Bronchial epithelial cell (primary cell): ENCODE data around the gene ARL15. TPM values are rescaled to one million over a fixed set of nuclear protein-coding genes. Genes with fewer than 3 reads are reported as not detected.
"Not testable (repeated sequence)": the region's sequence is repeated elsewhere in the genome, so short reads cannot be mapped to it uniquely, and the experiment has no call there.

Source experiments
- DNase-seq: peaks from one replicate; pipeline ENCODE4 v3.0.0-alpha.2; 2010; ENCODE audit warnings: low read depth
- FAIRE-seq: peaks from 2 replicates; lab custom pipeline; 2011; peaks lifted over from hg19 to GRCh38; lab: Jason Lieb, UNC
- H3K27me3 ChIP-seq: 2 replicates; pipeline ENCODE4 v1.5.1; 2011; ENCODE audit warnings: low read length; ENCODE audit not compliant: control insufficient read depth, insufficient read depth
- H3K36me3 ChIP-seq: 2 replicates; pipeline ENCODE4 v1.5.1; 2011; ENCODE audit warnings: low read length; ENCODE audit not compliant: control insufficient read depth, insufficient read depth
- H3K4me3 ChIP-seq: 2 replicates; pipeline ENCODE4 v1.5.1; 2011; ENCODE audit warnings: mild to moderate bottlenecking, low read depth, low read length, control low read depth
- CTCF ChIP-seq: IDR thresholded peaks from 2 replicates; pipeline ENCODE4 v1.5.1; 2011; ENCODE audit warnings: mild to moderate bottlenecking, moderate library complexity, low read length, control low read depth, inconsistent platforms; ENCODE audit not compliant: insufficient read depth, severe bottlenecking
- total RNA-seq: library from RNA; depleted of rRNA; stranded (reverse); fragments of >200 nt; gene quantifications from 2 replicates; pipeline ENCODE4 v1.2.1, GENCODE V29; 2014

The ARL15 gene
- total RNA-seq, 1 donor from 2014 or later, result 13.7 TPM

- no peak for TF ChIP-seq CTCF
- FAIRE-seq (no peak), DNase-seq (peak; percentile 57)
- Histone ChIP-seq H3K27me3 (no peaks in the 10 kb centered on the region), H3K36me3 (no peaks in the 10 kb centered on the region), H3K4me3 (no peak overlapping the region)
Observed at GRCh38 chr5:53983568-53984460, 326.6 kb downstream of the ARL15 start.

GRCh38 chr5:53982319-53982718 is 328.1 kb downstream of the ARL15 start:
- not testable (repeated sequence) for DNase-seq, FAIRE-seq, H3K27me3 ChIP-seq, H3K4me3 ChIP-seq, H3K36me3 ChIP-seq

GRCh38 chr5:53980061-53980460 is 330.3 kb downstream of the ARL15 start:
- no peaks in the 10 kb centered on the region for H3K36me3 ChIP-seq
- no peak overlapping the region for H3K4me3 ChIP-seq
- FAIRE-seq (no peak), DNase-seq (no peak)
- H3K27me3 ChIP-seq, result no peaks in the 10 kb centered on the region
- TF ChIP-seq CTCF, result no peak

GRCh38 chr5:53974021-53974420 is 336.4 kb downstream of the ARL15 start:
- no peak for FAIRE-seq
- DNase-seq, result no peak
- Histone ChIP-seq H3K36me3 (no peaks in the 10 kb centered on the region), H3K27me3 (no peaks in the 10 kb centered on the region), H3K4me3 (no peak overlapping the region)
- TF ChIP-seq CTCF, result no peak

GRCh38 chr5:53972314-53972713 is 338.1 kb downstream of the ARL15 start:
- H3K4me3 ChIP-seq, result no peak overlapping the region
- DNase-seq (no peak), FAIRE-seq (no peak)
- H3K36me3 ChIP-seq, result no peaks in the 10 kb centered on the region
- H3K27me3 ChIP-seq, result no peaks in the 10 kb centered on the region
- no peak for TF ChIP-seq CTCF

GRCh38 chr5:53971551-53971950 is 338.8 kb downstream of the ARL15 start:
- TF ChIP-seq CTCF, result no peak
- no peak overlapping the region for H3K4me3 ChIP-seq
- no peak for DNase-seq
- FAIRE-seq, result no peak
- no peaks in the 10 kb centered on the region for H3K36me3 ChIP-seq
- H3K27me3 ChIP-seq, result no peaks in the 10 kb centered on the region
